ENCODE data around the gene YPEL5. TPM values are rescaled to one million over a fixed set of nuclear protein-coding genes. Genes with fewer than 3 reads are reported as not detected.

YPEL5 gene
- total RNA-seq, 1 experiment from 2014 or later: 27.1 TPM

GRCh38 chr2:30112561-30112960 lies 34.2 kb upstream of the YPEL5 start:
- RAD21 ChIA-PET (ENCODE audit: low non-redundant PET in 1 of 2, low total read pairs in 2 of 2, uncharacterized antibody in 2 of 2, unreplicated experiment in 2 of 2): no interaction called here
- CTCF ChIA-PET: no interaction called here
- DNase-seq (ENCODE audit: low read depth, low spot score): no peak
- no peaks in the 10 kb centered on the region for H3K36me3 ChIP-seq (ENCODE audit: control insufficient read depth in 1 of 2, insufficient read depth in 2 of 2, low read length in 2 of 2)
- POLR2A ChIA-PET: no interaction called here
- H3K4me2 ChIP-seq (ENCODE audit: low read length): no peak overlapping the region
- no peaks in the 10 kb centered on the region for H3K27me3 ChIP-seq (ENCODE audit: insufficient read depth, low read length)
- H3K4me3 ChIP-seq (replicated peaks in 1 of 2; ENCODE audit: low read depth in 1 of 2, low read length in 2 of 2): no peak overlapping the region
- TF ChIP-seq SIN3A (IDR thresholded peaks at IDR 0.05; ENCODE audit: low read depth) (no peak), YY1 (IDR thresholded peaks at IDR 0.05; ENCODE audit: extremely low read depth, insufficient replicate concordance, low read depth, low read length) (no peak), MAX (IDR thresholded peaks at IDR 0.05) (no peak), ZNF274 (IDR thresholded peaks at IDR 0.05; ENCODE audit: low read depth, low read length) (no peak), EZH2 (IDR thresholded peaks at IDR 0.05) (no peak)
- TF ChIP-seq, protein P1, sequence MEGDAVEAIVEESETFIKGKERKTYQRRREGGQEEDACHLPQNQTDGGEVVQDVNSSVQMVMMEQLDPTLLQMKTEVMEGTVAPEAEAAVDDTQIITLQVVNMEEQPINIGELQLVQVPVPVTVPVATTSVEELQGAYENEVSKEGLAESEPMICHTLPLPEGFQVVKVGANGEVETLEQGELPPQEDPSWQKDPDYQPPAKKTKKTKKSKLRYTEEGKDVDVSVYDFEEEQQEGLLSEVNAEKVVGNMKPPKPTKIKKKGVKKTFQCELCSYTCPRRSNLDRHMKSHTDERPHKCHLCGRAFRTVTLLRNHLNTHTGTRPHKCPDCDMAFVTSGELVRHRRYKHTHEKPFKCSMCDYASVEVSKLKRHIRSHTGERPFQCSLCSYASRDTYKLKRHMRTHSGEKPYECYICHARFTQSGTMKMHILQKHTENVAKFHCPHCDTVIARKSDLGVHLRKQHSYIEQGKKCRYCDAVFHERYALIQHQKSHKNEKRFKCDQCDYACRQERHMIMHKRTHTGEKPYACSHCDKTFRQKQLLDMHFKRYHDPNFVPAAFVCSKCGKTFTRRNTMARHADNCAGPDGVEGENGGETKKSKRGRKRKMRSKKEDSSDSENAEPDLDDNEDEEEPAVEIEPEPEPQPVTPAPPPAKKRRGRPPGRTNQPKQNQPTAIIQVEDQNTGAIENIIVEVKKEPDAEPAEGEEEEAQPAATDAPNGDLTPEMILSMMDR (IDR thresholded peaks at IDR 0.05 in 2 of 3, conservative IDR thresholded peaks at IDR 0.05 in 1 of 3; ENCODE audit: borderline replicate concordance in 1 of 3, insufficient read depth in 1 of 3, low read depth in 2 of 3, low read length in 2 of 3): no peak
- TF ChIP-seq, protein P2, sequence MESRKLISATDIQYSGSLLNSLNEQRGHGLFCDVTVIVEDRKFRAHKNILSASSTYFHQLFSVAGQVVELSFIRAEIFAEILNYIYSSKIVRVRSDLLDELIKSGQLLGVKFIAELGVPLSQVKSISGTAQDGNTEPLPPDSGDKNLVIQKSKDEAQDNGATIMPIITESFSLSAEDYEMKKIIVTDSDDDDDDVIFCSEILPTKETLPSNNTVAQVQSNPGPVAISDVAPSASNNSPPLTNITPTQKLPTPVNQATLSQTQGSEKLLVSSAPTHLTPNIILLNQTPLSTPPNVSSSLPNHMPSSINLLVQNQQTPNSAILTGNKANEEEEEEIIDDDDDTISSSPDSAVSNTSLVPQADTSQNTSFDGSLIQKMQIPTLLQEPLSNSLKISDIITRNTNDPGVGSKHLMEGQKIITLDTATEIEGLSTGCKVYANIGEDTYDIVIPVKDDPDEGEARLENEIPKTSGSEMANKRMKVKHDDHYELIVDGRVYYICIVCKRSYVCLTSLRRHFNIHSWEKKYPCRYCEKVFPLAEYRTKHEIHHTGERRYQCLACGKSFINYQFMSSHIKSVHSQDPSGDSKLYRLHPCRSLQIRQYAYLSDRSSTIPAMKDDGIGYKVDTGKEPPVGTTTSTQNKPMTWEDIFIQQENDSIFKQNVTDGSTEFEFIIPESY (IDR thresholded peaks at IDR 0.05; ENCODE audit: extremely low read depth, insufficient replicate concordance, low read length): no peak
- no peaks in the 10 kb centered on the region for H3K9me2 ChIP-seq (ENCODE audit: insufficient read depth)
- H3K9me3 ChIP-seq (ENCODE audit: control insufficient read depth in 1 of 2, insufficient read depth in 1 of 2, low read depth in 1 of 2, low read length in 2 of 2): no peaks in the 10 kb centered on the region
- no TSS peak for BruUV-seq (replicated peaks)
- no peaks in the 10 kb centered on the region for H4K20me1 ChIP-seq (ENCODE audit: insufficient read depth)
- ATAC-seq: no peak
- H3K9ac ChIP-seq (ENCODE audit: low read length): no peak overlapping the region
- peaks cover 0 to 10% of the 10 kb centered on the region in 2 experiments; a peak in 3 of 4 replicates for H3K4me1 ChIP-seq (ENCODE audit: control insufficient read depth in 1 of 2, insufficient read depth in 2 of 2, low read length in 2 of 2)
- intact Hi-C loops (cut with micrococcal nuclease): no loop called here
- H2AFZ ChIP-seq (ENCODE audit: low read depth, low read length, poor library complexity, severe bottlenecking): no peak overlapping the region
- no peak overlapping the region for H3K27ac ChIP-seq (ENCODE audit: low read depth, low read length)
- H3K79me2 ChIP-seq (ENCODE audit: insufficient read depth, low read length): no peaks in the 10 kb centered on the region

All from HCT116 (cell line).